GM12878 (cell line): ENCODE measurements around the gene NOTCH4. TPM values are rescaled to one million over a fixed set of nuclear protein-coding genes. Genes with fewer than 3 reads are reported as not detected.

Source experiments
- ATAC-seq: fragments of 200-7000 bp; cut with Tn5 transposase; 3 replicates; pipeline ENCODE4 v1.9.1; 2020; ENCODE audit warnings: mild to moderate bottlenecking, moderate library complexity
- BruUV-seq: library from RNA; stranded (reverse); fragments of 400-500 nt; replicated peaks from 2 replicates; lab custom pipeline; 2021; lab: Mats Ljungman, UMichigan
- CTCF ChIA-PET: fragments of 300-600 bp; sonication (Branson Sonifier 250); formaldehyde crosslinking; extraction: SDS; loops from one replicate; lab custom pipeline; 2021; ENCODE audit warnings: inconsistent platforms; lab: Yijun Ruan, JAX
- POLR2A ChIA-PET: fragments of 350-600 bp; formaldehyde crosslinking; extraction: SDS; loops from one replicate; lab custom pipeline; 2021; ENCODE audit warnings: inconsistent platforms; lab: Charles Lee
- RAD21 ChIA-PET: fragments of 300-600 bp; sonication (Branson Sonifier 250); formaldehyde crosslinking; loops from one replicate; lab custom pipeline; 2023; ENCODE audit warnings: antibody characterized with exemption; ENCODE audit not compliant: unreplicated experiment; lab: Charles Lee
- SMC1A ChIA-PET: fragments of 300-600 bp; sonication (Branson Sonifier 250); formaldehyde crosslinking; loops from one replicate; lab custom pipeline; 2023; ENCODE audit not compliant: unreplicated experiment, uncharacterized antibody; lab: Charles Lee
- DNase-seq: peaks from one replicate; pipeline ENCODE4 v3.0.0-alpha.2; 2011; ENCODE audit warnings: low read depth, low spot score
- FAIRE-seq: peaks from 3 replicates; lab custom pipeline; 2011; peaks lifted over from hg19 to GRCh38; lab: Jason Lieb, UNC
- H2AFZ ChIP-seq: 2 replicates; pipeline ENCODE4 v1.6.0; 2011; ENCODE audit warnings: low read depth, low read length, control low read depth; ENCODE audit not compliant: control insufficient read depth
- H3K27ac ChIP-seq: 2 replicates; pipeline ENCODE4 v1.5.1; 2011; ENCODE audit warnings: control low read depth; ENCODE audit not compliant: control insufficient read depth, insufficient read depth
- H3K27me3 ChIP-seq, 2 experiments: replicated peaks in 1 of 2; 2 replicates each; pipeline versions ENCODE4 v1.6.0 to v1.6.1; 2011; ENCODE audit warnings: low read length in 1 of 2; ENCODE audit not compliant: control insufficient read depth in 2 of 2, insufficient read depth in 2 of 2
- H3K36me3 ChIP-seq, 2 experiments: 2 replicates each; pipeline ENCODE4 v1.5.1; 2011; ENCODE audit warnings: low read length in 1 of 2; ENCODE audit not compliant: control insufficient read depth in 2 of 2, insufficient read depth in 2 of 2
- H3K4me1 ChIP-seq: 2 replicates; pipeline ENCODE4 v1.6.1; 2011; ENCODE audit warnings: mild to moderate bottlenecking, low read length, moderate library complexity, mixed read lengths; ENCODE audit not compliant: control insufficient read depth, insufficient read depth
- H3K4me2 ChIP-seq: 2 replicates; pipeline ENCODE4 v1.6.0; 2011; ENCODE audit warnings: control low read depth; ENCODE audit not compliant: control insufficient read depth, insufficient read depth
- H3K4me3 ChIP-seq: fragments of 200-600 bp; sonication (generic); 2 replicates; pipeline ENCODE4 v1.5.1; 2016
- H3K79me2 ChIP-seq: 2 replicates; pipeline ENCODE4 v1.6.0; 2011; ENCODE audit warnings: low read length; ENCODE audit not compliant: control insufficient read depth, insufficient read depth
- H3K9ac ChIP-seq: 2 replicates; pipeline ENCODE4 v1.8.0; 2011; ENCODE audit warnings: low read length, control low read depth, mixed read lengths; ENCODE audit not compliant: control insufficient read depth, insufficient read depth
- H3K9me3 ChIP-seq: replicated peaks from 3 replicates; pipeline ENCODE4 v1.5.1; 2011; ENCODE audit warnings: mild to moderate bottlenecking, low read length; ENCODE audit not compliant: control insufficient read depth, insufficient read depth
- H4K20me1 ChIP-seq: 2 replicates; pipeline ENCODE4 v1.6.0; 2011; ENCODE audit not compliant: control insufficient read depth, insufficient read depth
- CBFB ChIP-seq: IDR thresholded peaks from 2 replicates; pipeline ENCODE4 v1.6.1; 2016; ENCODE audit warnings: antibody characterized with exemption, low read depth
- CBX3 ChIP-seq: fragments of 200-600 bp; sonication (generic); IDR thresholded peaks from 2 replicates; pipeline ENCODE4 v1.6.1; 2016; ENCODE audit warnings: low read depth, borderline replicate concordance
- KLF5 ChIP-seq: fragments of 450-650 bp; IDR thresholded peaks from 2 replicates; pipeline ENCODE4 v1.6.1; 2014; ENCODE audit warnings: mild to moderate bottlenecking; ENCODE audit not compliant: partially characterized antibody
- MTA2 ChIP-seq: fragments of 450-650 bp; IDR thresholded peaks from 2 replicates; pipeline ENCODE4 v1.6.1; 2016; ENCODE audit warnings: low read depth, mild to moderate bottlenecking, moderate library complexity
- NFYB ChIP-seq: IDR thresholded peaks from 2 replicates; pipeline ENCODE4 v1.6.1; 2011; ENCODE audit warnings: low read depth, mild to moderate bottlenecking, low read length, improper control_type of control experiment, moderate library complexity; ENCODE audit not compliant: insufficient read depth
- POLR2AphosphoS2 ChIP-seq: IDR thresholded peaks from 2 replicates; pipeline ENCODE4 v1.6.1; 2011; ENCODE audit warnings: low read depth, mild to moderate bottlenecking, low read length, improper control_type of control experiment, moderate library complexity
- POU2F2 ChIP-seq: IDR thresholded peaks from 3 replicates; pipeline ENCODE4 v1.6.1; 2011; ENCODE audit warnings: low read depth, mild to moderate bottlenecking, low read length, borderline replicate concordance
- RELA ChIP-seq: fragments of 450-650 bp; IDR thresholded peaks from 2 replicates; pipeline ENCODE4 v1.8.0; 2014; ENCODE audit warnings: borderline replicate concordance; ENCODE audit not compliant: partially characterized antibody
- RELB ChIP-seq: fragments of 450-650 bp; IDR thresholded peaks from 2 replicates; pipeline ENCODE4 v1.6.1; 2017; ENCODE audit warnings: low read depth, mild to moderate bottlenecking, moderate library complexity
- RUNX3 ChIP-seq: IDR thresholded peaks from 2 replicates; pipeline ENCODE4 v1.6.1; 2012; ENCODE audit warnings: low read length, inconsistent platforms
- SMAD1 ChIP-seq: fragments of 450-650 bp; IDR thresholded peaks from 2 replicates; pipeline ENCODE4 v1.6.1; 2018; ENCODE audit warnings: mild to moderate bottlenecking, low read depth; ENCODE audit not compliant: partially characterized antibody
- WGBS: methylation state at CpG from one replicate; pipeline ENCODE4 v1.1.6; 2016; ENCODE audit warnings: low lambda C conversion rate; ENCODE audit not compliant: insufficient replicate concordance, insufficient coverage; ENCODE audit errors: missing lambda C conversion rate; 5-methylcytosine and 5-hydroxymethylcytosine counted together
- in situ Hi-C: fragments of 300-500 bp; cut with MboI; formaldehyde crosslinking; loops from 9 replicates; pipeline ENCODE4 v1.14.3; 2018; ENCODE audit warnings: mixed read lengths
- intact Hi-C: fragments of 100-400 bp; cut with micrococcal nuclease; formaldehyde crosslinking; loops from one replicate; pipeline ENCODE4 v1.14.2; 2022; ENCODE audit not compliant: unreplicated experiment
- polyA plus RNA-seq, 11 experiments: library from polyadenylated mRNA; depleted of rRNA in 4 of 11; unstranded in 6 of 11; stranded (reverse) in 5 of 11; fragments of >200 nt; fragmentation: Nextera tagmentation in 4 of 11; fragmentation: Illumina TruSeq in 1 of 11; extraction: Ambion mirVana in 4 of 11; extraction: Trizol in 1 of 11; gene quantifications; 1 replicate in 1 of 11; 2 replicates in 10 of 11; pipeline versions ENCODE4 v1.2.1 to v1.2.3, GENCODE V29; 2011 to 2016; ENCODE audit warnings: inconsistent platforms in 2 of 11, missing spikeins in 2 of 11, low read depth in 1 of 11
- total RNA-seq, 4 experiments: library from RNA; depleted of rRNA in 3 of 4; stranded (reverse); fragments of >200 nt in 3 of 4; fragmentation: Illumina TruSeq in 1 of 4; extraction: Trizol in 1 of 4; gene quantifications; 2 replicates each; pipeline versions ENCODE4 v1.2.1 to v1.2.3, GENCODE V29; 2013 to 2021
- TF ChIP-seq, protein P1 (sequence below): IDR thresholded peaks from 2 replicates; pipeline ENCODE4 v1.6.1; 2012; ENCODE audit warnings: low read depth, low read length, improper control_type of control experiment
- TF ChIP-seq, protein P2 (sequence below): fragments of 450-650 bp; formaldehyde crosslinking; IDR thresholded peaks from 2 replicates; pipeline ENCODE4 v1.4.0; 2022; ENCODE audit warnings: mild to moderate bottlenecking, moderate library complexity

NOTCH4 gene
- total and polyA plus RNA-seq, 10 of the 15 experiments (the other 5 are each of a cell fraction or from before 2014, with no cell fraction given), result 0.66 to 3.3 (median 1.4) TPM

GRCh38 chr6:32178547-32179440, 45.1 kb downstream of the NOTCH4 start:
- 3% methylated on average over 15 of the region's 24 CpGs for WGBS
- H3K9ac ChIP-seq, result peak overlapping the region; percentile 91
- no peak for ATAC-seq
- TF ChIP-seq RELA, result peak; percentile 24
- TF ChIP-seq MTA2, result peak; percentile 23; the same call in 1 of the 2 replicates
- TF ChIP-seq, protein P1, sequence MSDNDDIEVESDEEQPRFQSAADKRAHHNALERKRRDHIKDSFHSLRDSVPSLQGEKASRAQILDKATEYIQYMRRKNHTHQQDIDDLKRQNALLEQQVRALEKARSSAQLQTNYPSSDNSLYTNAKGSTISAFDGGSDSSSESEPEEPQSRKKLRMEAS, result 0 out of 2 replicates have a peak, but pooled peaks have one; percentile 14
- TF ChIP-seq CBFB, result no peak
- TF ChIP-seq SMAD1, result peak; percentile 50
- TF ChIP-seq CBX3, result no peak
- no peak for TF ChIP-seq NFYB
- TF ChIP-seq KLF5, result no peak
- no peak for TF ChIP-seq POLR2AphosphoS2
- TF ChIP-seq POU2F2, result no peak
- peak; percentile 61; the same call in 1 of the 2 replicates for TF ChIP-seq RELB
- TF ChIP-seq, protein P2, sequence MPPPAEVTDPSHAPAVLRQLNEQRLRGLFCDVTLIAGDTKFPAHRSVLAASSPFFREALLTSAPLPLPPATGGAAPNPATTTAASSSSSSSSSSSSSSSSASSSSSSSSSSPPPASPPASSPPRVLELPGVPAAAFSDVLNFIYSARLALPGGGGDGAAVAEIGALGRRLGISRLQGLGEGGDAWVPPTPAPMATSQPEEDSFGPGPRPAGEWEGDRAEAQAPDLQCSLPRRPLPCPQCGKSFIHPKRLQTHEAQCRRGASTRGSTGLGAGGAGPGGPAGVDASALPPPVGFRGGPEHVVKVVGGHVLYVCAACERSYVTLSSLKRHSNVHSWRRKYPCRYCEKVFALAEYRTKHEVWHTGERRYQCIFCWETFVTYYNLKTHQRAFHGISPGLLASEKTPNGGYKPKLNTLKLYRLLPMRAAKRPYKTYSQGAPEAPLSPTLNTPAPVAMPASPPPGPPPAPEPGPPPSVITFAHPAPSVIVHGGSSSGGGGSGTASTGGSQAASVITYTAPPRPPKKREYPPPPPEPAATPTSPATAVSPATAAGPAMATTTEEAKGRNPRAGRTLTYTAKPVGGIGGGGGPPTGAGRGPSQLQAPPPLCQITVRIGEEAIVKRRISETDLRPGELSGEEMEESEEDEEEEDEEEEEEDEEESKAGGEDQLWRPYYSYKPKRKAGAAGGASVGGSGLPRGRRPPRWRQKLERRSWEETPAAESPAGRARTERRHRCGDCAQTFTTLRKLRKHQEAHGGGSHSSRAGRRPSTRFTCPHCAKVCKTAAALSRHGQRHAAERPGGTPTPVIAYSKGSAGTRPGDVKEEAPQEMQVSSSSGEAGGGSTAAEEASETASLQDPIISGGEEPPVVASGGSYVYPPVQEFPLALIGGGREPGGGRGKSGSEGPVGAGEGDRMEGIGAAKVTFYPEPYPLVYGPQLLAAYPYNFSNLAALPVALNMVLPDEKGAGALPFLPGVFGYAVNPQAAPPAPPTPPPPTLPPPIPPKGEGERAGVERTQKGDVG (CRISPR knock-in tag), result no peak
- peak; percentile 55 for TF ChIP-seq RUNX3

More at GRCh38 chr6:32178547-32179440, 45.1 kb downstream of the NOTCH4 start:
- CTCF ChIA-PET, result interaction anchor here (0.7 to 2.2 kb wide), 5 partner anchors 12 to 50 kb away, joined by 3 to 19 read pairs (median 3); partner anchors contain the start of gene GPSM3
- POLR2A ChIA-PET, result interaction anchor here (0.6 to 5.7 kb wide), 6 partner anchors 11 to 1252 kb away, joined by 3 to 123 read pairs (median 7); partner anchors contain the start of genes ATF6B, GPSM3 and PBX2
- intact Hi-C loops (no loop called here), in situ Hi-C loops (no loop called here)
- peaks cover 10% of the 10 kb centered on the region for H3K4me1 ChIP-seq
- no peaks in the 10 kb centered on the region for H3K27me3 ChIP-seq
- peak overlapping the region; percentile 77 for H3K4me2 ChIP-seq
- H3K79me2 ChIP-seq, result peaks cover 22% of the 10 kb centered on the region
- FAIRE-seq (peak; percentile 44), DNase-seq (no peak)
- H3K36me3 ChIP-seq, result peaks cover under 1 to 3% of the 10 kb centered on the region in 2 experiments; a peak in 3 of 4 replicates
- RAD21 ChIA-PET, result interaction anchor here (1.1 to 1.9 kb wide), 4 partner anchors 10 to 17 kb away, joined by 6 to 9 read pairs (median 6); partner anchors contain the start of gene GPSM3
- no peaks in the 10 kb centered on the region for H4K20me1 ChIP-seq
- peak overlapping the region; percentile 86 for H3K4me3 ChIP-seq
- peak overlapping the region; percentile 79 for H3K27ac ChIP-seq
- H3K9me3 ChIP-seq, result no peaks in the 10 kb centered on the region
- TSS peak; percentile 82 for BruUV-seq
- SMC1A ChIA-PET, result interaction anchor here (1.7 to 4.2 kb wide), 2 partner anchors 10 to 13 kb away, joined by 6 to 41 read pairs; partner anchors contain the start of genes GPSM3 and PBX2
- H2AFZ ChIP-seq, result peak overlapping the region; percentile 35
